HG03095 (cell line): ENCODE data around the gene PKNOX2.

Experiments used
- ATAC-seq: cut with Tn5 transposase; IDR thresholded peaks from one replicate; pipeline ENCODE4 v1.9.1; 2021; ENCODE audit warnings: moderate library complexity; ENCODE audit not compliant: unreplicated experiment

Gene PKNOX2

DNA sequence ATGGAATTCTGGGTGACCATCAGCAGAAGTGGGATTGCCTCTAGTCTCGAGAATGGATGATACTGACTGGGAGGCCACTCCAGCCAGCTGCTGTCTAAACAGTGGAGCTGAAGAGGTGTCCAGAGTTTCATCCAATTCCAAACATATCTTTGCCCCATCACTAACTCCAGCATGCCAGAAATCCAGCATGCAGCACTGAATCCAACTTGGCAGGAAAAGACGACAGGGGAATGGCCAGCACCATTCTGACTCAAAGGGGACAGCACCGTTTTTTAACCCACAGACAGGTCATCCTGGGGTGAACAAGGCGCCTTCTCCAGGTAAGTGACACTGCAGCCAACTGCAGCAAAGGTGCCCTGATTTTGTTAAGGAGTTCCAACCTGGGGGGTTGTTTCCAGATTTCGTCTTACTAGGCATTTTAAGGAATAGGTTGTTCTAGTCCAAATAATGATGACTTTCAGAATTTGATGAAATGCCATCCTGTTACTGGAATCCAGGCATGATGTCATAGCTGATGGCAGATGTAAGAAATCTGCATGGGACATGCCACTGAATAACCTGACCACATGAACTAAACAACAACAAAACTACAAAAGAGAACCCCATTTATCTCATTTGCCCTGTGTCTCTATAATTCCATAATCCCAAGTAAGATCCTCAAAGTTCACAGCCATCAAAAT, 299.2 kb downstream of the PKNOX2 start:
- no peak for ATAC-seq

DNA sequence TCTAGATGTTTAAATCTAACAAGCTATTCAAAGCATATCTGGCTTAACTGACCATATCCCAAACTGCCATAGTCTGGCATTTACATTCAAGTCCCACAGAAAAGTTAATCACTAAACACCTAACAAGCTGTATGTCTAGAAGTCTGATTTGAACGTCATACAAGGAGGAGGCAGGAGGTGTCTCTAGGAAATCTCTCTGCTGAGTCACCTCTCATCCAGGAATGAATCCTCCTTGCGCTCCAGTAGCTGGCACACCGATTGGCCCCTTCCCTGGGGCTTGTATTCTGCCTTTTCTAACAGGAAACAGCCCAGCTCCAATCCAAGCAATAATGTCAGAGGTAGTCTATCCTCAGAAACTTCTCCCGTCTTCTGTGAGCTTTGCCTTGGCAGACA, 299.7 kb downstream of the PKNOX2 start:
- ATAC-seq, result no peak

DNA sequence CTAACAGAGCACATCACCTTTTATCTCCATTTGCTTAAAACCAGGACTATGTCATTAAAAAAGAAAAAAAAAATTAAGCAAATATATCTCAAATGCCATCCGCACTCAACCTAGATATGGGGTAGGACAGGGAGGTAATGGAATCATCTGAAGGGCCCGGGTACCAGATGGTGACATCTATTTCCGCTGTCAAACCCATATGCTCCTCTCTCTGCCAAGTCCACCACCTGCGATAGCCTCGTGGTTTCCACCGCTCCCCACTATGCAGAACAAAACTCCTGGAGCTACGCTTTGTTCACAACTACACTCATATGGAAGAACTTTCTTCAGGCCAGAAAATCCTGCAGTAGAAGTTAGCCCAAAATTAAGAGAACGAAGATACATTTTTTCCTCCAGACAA, 300.1 kb downstream of the PKNOX2 start:
- no peak for ATAC-seq

- no peak for ATAC-seq
Measured at GRCh38 chr11:125465255-125465654, 300.7 kb downstream of the PKNOX2 start.

GRCh38 chr11:125465701-125466100, 301.1 kb downstream of the PKNOX2 start:
- ATAC-seq, result no peak

GRCh38 chr11:125468025-125468424, 303.5 kb downstream of the PKNOX2 start:
- no peak for ATAC-seq

GRCh38 chr11:125468852-125469251, 304.3 kb downstream of the PKNOX2 start:
- no peak for ATAC-seq

DNA sequence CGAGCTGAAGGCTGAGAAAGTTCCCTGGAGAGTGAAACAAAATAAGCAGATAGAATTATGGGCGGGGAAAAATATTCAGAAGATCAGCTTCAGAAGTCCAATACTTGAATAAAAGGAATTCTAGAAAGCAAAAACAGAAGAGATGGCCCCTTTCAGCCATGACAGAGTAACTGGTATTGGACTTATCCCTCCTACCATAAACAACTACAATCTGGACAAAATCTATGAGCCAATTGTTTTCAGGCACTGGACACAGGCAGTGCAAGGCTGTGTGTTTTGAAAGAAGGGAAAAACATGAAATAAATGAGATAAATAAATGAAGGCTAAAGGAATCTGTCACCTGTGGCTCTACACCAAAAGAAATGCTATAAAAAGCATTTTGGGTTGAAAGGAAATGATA, 305.8 kb downstream of the PKNOX2 start:
- ATAC-seq, result no peak

- no peak for ATAC-seq
Measured at GRCh38 chr11:125476721-125477120, 312.2 kb downstream of the PKNOX2 start.

DNA sequence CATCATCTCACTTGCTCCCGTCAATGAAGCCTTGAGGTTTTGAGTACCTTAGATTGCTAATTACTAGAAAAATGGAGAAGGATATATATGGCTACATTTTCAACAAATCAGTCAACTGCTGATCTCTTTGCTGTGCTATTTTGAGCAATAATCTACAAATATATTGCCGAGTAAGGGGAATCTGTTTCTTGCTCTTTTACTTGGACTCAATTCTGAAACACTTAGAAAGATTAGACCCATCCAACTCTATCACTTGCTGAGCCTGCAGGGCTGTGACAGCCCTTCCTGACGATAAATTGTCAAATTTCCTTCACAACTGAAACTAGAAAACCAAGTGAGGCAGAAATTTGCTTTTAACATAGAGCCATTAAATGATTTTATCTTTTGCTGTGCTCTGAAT, 314.6 kb downstream of the PKNOX2 start:
- ATAC-seq, result no peak

GRCh38 chr11:125481531-125481930, 317.0 kb downstream of the PKNOX2 start:
- ATAC-seq, result no peak
